Measurements from ENCODE around the gene CLCF1.

- TF ChIP-seq CTCF (IDR thresholded peaks at IDR 0.05) (no peak), POLR2A (IDR thresholded peaks at IDR 0.05) (no peak), EP300 (IDR thresholded peaks at IDR 0.05; ENCODE audit: low read depth) (no peak)
These were observed 52.0 kb downstream of the CLCF1 start for GRCh38 chr11:67321313-67321871.

All from transverse colon (tissue), 3 donors.